Epithelial cell of prostate (primary cell): Measurements from ENCODE around the gene NUP50.

Experiments
- DNase-seq: peaks from one replicate; pipeline ENCODE4 v3.0.0-alpha.2; 2011; ENCODE audit warnings: low read depth, low spot score
- H3K27ac ChIP-seq: fragments of 450-650 bp; 2 replicates; pipeline ENCODE4 v1.5.1; 2017; ENCODE audit warnings: mild to moderate bottlenecking

The NUP50 gene

GRCh38 chr22:45207981-45208664 lies 44.4 kb downstream of the NUP50 start:
- no peak overlapping the region for H3K27ac ChIP-seq
- DNase-seq = peak; percentile 83

GRCh38 chr22:45208696-45208992 lies 44.9 kb downstream of the NUP50 start:
- no peak overlapping the region for H3K27ac ChIP-seq
- no peak for DNase-seq

- no peak for DNase-seq
- no peak overlapping the region for H3K27ac ChIP-seq
Measured at GRCh38 chr22:45208993-45209838, 45.5 kb downstream of the NUP50 start.

GRCh38 chr22:45210174-45210573 lies 46.4 kb downstream of the NUP50 start:
- DNase-seq = no peak
- no peak overlapping the region for H3K27ac ChIP-seq

GRCh38 chr22:45210577-45210976 lies 46.9 kb downstream of the NUP50 start:
- no peak for DNase-seq
- H3K27ac ChIP-seq = no peak overlapping the region

GRCh38 chr22:45210991-45211390 lies 47.3 kb downstream of the NUP50 start:
- no peak overlapping the region for H3K27ac ChIP-seq
- DNase-seq = no peak

GRCh38 chr22:45211435-45211834 lies 47.7 kb downstream of the NUP50 start:
- DNase-seq = no peak
- H3K27ac ChIP-seq = no peak overlapping the region

- DNase-seq = no peak
- peak overlapping the region; percentile 16 for H3K27ac ChIP-seq
Measured at GRCh38 chr22:45211848-45212247, 48.1 kb downstream of the NUP50 start.

- no peak for DNase-seq
- peak overlapping the region; percentile 16 for H3K27ac ChIP-seq
Measured at GRCh38 chr22:45212306-45212709, 48.6 kb downstream of the NUP50 start.

- DNase-seq = no peak
- peak overlapping the region; percentile 16 for H3K27ac ChIP-seq
Measured at GRCh38 chr22:45212992-45213751, 49.4 kb downstream of the NUP50 start.

GRCh38 chr22:45216133-45217003 lies 52.6 kb downstream of the NUP50 start:
- DNase-seq = no peak
- no peak overlapping the region for H3K27ac ChIP-seq

GRCh38 chr22:45217345-45217744 lies 53.6 kb downstream of the NUP50 start:
- no peak for DNase-seq
- no peak overlapping the region for H3K27ac ChIP-seq

GRCh38 chr22:45217806-45218205 lies 54.1 kb downstream of the NUP50 start:
- no peak for DNase-seq
- H3K27ac ChIP-seq = no peak overlapping the region

- DNase-seq = no peak
Measured at GRCh38 chr22:45218976-45219375, 55.3 kb downstream of the NUP50 start.

GRCh38 chr22:45221201-45221600 lies 57.5 kb downstream of the NUP50 start:
- DNase-seq = no peak
- no peak overlapping the region for H3K27ac ChIP-seq

More at GRCh38 chr22:45218976-45219375, 55.3 kb downstream of the NUP50 start:
- H3K27ac ChIP-seq = no peak overlapping the region

- H3K27ac ChIP-seq = no peak overlapping the region
- no peak for DNase-seq
Measured at GRCh38 chr22:45223304-45224117, 59.8 kb downstream of the NUP50 start.

GRCh38 chr22:45224331-45224730 lies 60.6 kb downstream of the NUP50 start:
- no peak overlapping the region for H3K27ac ChIP-seq
- no peak for DNase-seq

GRCh38 chr22:45224988-45225731 lies 61.4 kb downstream of the NUP50 start:
- DNase-seq = no peak
- peak overlapping the region; percentile 83 for H3K27ac ChIP-seq
